WERI-Rb-1 (cell line): ENCODE measurements around the gene SLC24A3.

Experiments used
- DNase-seq: peaks from one replicate; pipeline ENCODE4 v3.0.0-alpha.2; 2020
- H3K27ac ChIP-seq: fragments of 250-450 bp; sonication (Bioruptor Pico); 2 replicates; pipeline ENCODE4 v1.5.1; 2020; ENCODE audit warnings: mild to moderate bottlenecking, moderate library complexity
- H3K27me3 ChIP-seq: fragments of 250-450 bp; sonication (Bioruptor Pico); 2 replicates; pipeline ENCODE4 v1.5.1; 2021; ENCODE audit warnings: mild to moderate bottlenecking, low read depth, moderate library complexity; ENCODE audit not compliant: insufficient read depth, severe bottlenecking
- H3K36me3 ChIP-seq: fragments of 250-450 bp; sonication (Bioruptor Pico); 2 replicates; pipeline ENCODE4 v1.5.1; 2020; ENCODE audit warnings: mild to moderate bottlenecking, moderate library complexity
- H3K4me3 ChIP-seq: 2 replicates; pipeline ENCODE4 v1.5.1; 2011; ENCODE audit warnings: low read depth, mild to moderate bottlenecking, control low read depth, low read length
- H3K9me3 ChIP-seq: fragments of 250-450 bp; sonication (Bioruptor Pico); 2 replicates; pipeline ENCODE4 v1.5.1; 2021; ENCODE audit warnings: mild to moderate bottlenecking, moderate library complexity; ENCODE audit not compliant: severe bottlenecking
- TF ChIP-seq, protein P1 (sequence below): IDR thresholded peaks from 2 replicates; pipeline ENCODE4 v1.5.1; 2011; ENCODE audit warnings: low read depth, mild to moderate bottlenecking, control low read depth, inconsistent platforms, low read length

The SLC24A3 gene

DNA sequence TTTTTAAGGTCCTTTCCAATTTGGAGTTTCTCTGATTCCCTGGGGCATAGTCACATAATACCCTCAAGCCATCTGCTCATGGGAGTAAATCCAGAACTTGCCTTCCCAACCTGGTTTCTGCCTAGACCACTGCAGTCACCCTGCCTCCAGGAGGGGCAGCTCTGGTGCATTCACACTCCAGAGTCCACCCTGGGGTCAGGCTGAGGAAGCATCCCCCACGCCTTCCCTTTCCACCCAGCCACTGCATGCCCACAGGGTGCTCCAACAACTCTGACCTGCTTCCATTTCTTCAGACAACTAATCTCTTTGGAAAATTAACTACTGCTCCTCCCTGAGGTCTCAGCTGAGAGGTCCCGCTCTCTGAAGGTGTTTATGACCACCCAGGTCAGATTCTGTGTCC is 334.2 kb downstream of the SLC24A3 start:
- Histone ChIP-seq H3K36me3 (no peaks in the 10 kb centered on the region), H3K4me3 (no peak overlapping the region), H3K27ac (no peak overlapping the region), H3K9me3 (no peaks in the 10 kb centered on the region), H3K27me3 (peaks cover 91% of the 10 kb centered on the region)
- DNase-seq, result no peak
- TF ChIP-seq, protein P1, sequence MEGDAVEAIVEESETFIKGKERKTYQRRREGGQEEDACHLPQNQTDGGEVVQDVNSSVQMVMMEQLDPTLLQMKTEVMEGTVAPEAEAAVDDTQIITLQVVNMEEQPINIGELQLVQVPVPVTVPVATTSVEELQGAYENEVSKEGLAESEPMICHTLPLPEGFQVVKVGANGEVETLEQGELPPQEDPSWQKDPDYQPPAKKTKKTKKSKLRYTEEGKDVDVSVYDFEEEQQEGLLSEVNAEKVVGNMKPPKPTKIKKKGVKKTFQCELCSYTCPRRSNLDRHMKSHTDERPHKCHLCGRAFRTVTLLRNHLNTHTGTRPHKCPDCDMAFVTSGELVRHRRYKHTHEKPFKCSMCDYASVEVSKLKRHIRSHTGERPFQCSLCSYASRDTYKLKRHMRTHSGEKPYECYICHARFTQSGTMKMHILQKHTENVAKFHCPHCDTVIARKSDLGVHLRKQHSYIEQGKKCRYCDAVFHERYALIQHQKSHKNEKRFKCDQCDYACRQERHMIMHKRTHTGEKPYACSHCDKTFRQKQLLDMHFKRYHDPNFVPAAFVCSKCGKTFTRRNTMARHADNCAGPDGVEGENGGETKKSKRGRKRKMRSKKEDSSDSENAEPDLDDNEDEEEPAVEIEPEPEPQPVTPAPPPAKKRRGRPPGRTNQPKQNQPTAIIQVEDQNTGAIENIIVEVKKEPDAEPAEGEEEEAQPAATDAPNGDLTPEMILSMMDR, result no peak

DNA sequence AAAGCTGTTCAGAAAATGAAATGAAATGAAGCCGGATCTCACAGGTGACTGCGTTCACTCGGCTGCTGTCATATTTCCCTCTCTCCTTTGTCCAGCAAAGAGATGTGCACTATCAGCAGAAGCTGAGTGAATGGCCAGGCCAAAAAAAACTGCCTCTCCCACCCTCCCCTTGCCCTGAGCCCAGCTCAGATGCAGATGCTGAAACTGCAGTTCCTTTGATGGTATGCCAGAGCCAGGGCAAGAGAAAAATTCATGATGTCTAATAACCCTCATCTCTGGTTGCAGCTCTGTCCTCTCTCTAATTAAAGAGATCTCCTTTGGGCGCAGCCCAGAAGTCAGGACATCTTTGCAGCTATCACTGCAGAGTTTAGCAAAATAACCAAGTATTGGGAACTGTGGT is 335.1 kb downstream of the SLC24A3 start:
- Histone ChIP-seq H3K4me3 (no peak overlapping the region), H3K36me3 (no peaks in the 10 kb centered on the region), H3K27ac (no peak overlapping the region), H3K27me3 (peaks cover 90% of the 10 kb centered on the region), H3K9me3 (no peaks in the 10 kb centered on the region)
- DNase-seq, result no peak
- TF ChIP-seq, protein P1, result no peak

DNA sequence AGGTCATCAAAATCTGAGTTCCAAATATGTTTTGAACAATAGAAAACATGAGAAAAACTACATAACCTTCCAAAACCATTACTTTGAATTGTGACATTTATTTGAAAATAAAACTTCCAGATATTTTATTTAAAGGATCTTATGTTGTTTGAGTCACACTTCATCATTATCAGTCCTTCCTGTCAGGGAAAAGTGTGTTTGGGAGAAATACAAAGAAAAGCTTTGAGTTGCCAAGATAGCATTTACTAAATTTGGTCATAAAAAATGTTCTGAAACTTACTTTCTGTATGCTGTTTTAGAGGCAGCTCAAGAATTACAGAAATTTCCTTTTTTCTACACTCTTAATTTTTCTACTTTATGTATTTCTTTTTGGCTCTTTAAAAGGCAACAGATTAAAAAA is 337.5 kb downstream of the SLC24A3 start:
- Histone ChIP-seq H3K9me3 (no peaks in the 10 kb centered on the region), H3K27me3 (peaks cover 85% of the 10 kb centered on the region), H3K27ac (no peak overlapping the region), H3K4me3 (no peak overlapping the region), H3K36me3 (no peaks in the 10 kb centered on the region)
- no peak for DNase-seq
- TF ChIP-seq, protein P1, result no peak

DNA sequence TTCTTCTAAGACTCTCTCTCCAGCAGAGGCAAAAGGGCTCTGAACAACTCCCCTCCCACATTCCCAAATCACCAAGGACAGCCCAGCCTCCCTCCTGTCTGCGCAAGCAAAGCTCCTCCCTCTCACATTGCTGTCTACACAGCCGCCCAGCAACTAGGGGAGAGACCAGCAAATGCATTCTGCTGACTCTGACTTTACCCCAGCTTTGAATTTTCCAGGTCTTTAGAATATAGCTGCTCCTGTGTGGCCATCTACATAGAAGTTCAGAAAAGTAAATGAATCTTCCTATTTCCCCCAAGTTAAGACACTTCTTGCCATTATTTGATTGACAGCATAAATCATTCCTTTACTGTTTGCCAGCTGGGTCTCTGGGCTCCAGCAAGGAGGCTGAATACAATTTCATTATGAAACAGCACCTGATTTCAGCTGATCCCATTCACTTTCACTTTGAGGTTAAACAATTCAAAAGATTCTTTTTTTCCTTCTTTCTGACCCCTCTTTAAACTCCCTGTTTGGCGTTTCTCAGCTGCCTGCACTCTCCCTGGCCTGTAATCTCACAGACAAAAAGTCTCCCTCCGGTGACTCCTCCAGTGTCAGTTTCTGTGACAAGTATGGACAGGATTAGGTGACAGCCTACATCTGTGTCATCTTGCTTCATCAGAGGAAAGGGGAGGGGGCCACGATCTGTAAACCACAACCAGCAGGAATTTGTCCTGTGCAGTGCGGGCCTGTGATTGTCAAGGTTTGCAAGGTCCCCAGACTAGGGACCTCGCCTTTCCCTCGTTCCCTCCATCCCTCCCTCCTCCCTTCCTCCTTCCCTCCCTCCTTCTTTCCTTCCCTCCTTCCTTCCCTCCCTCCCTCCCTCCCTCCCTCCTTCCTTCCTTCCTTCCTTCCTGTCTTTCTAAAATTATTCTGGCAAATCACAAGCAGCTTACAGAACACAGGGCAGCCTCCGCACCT is 340.1 kb downstream of the SLC24A3 start:
- no peak overlapping the region for H3K27ac ChIP-seq
- no peaks in the 10 kb centered on the region for H3K9me3 ChIP-seq
- H3K4me3 ChIP-seq, result no peak overlapping the region
- TF ChIP-seq, protein P1, result no peak
- no peak for DNase-seq
- no peaks in the 10 kb centered on the region for H3K36me3 ChIP-seq
- H3K27me3 ChIP-seq, result peaks cover 69% of the 10 kb centered on the region

DNA sequence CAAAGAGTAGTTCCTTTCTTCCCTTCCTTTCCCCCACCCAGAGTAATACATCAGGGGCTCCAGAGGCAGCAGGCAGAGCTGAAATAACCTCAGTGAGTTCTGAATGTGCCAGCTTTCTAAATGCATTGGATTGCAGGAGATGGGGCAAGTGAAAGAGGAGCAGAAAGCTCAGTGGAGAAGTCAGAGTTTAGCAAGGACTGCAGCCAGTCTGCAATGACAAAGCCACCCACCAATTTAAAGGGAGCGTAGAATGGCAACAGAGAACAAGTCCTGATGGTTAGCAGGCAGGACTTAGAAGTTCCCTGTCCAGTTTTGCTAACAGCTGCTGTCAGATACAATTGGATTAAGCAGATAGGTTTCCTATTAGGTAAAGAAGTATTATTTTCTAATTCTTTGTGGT is 342.2 kb downstream of the SLC24A3 start:
- Histone ChIP-seq H3K36me3 (no peaks in the 10 kb centered on the region), H3K9me3 (no peaks in the 10 kb centered on the region), H3K27ac (no peak overlapping the region), H3K4me3 (no peak overlapping the region), H3K27me3 (peaks cover 57% of the 10 kb centered on the region)
- TF ChIP-seq, protein P1, result no peak
- no peak for DNase-seq
